HCT116 (cell line): ENCODE data around the gene TNRC6A. TPM values are rescaled to one million over a fixed set of nuclear protein-coding genes. Genes with fewer than 3 reads are reported as not detected.

Source experiments
- ATAC-seq: fragments of 200-7000 bp; cut with Tn5 transposase; 2 replicates; pipeline ENCODE4 v1.9.1; 2020; ENCODE audit warnings: mild to moderate bottlenecking, moderate library complexity
- BruUV-seq: library from RNA; stranded (reverse); fragments of 400-500 nt; replicated peaks from 2 replicates; lab custom pipeline; 2021; lab: Mats Ljungman, UMichigan
- CTCF ChIA-PET: fragments of 300-600 bp; sonication (Branson Sonifier 250); formaldehyde crosslinking; loops from one replicate; lab custom pipeline; 2021; ENCODE audit warnings: antibody characterized with exemption; lab: Charles Lee
- POLR2A ChIA-PET: fragments of 300-600, 350-600 bp; sonication (Branson Sonifier 250); formaldehyde crosslinking; loops from one replicate; lab custom pipeline; 2021; ENCODE audit warnings: antibody characterized with exemption; lab: Charles Lee
- RAD21 ChIA-PET, 2 experiments: fragments of 300-600 bp; sonication (Branson Sonifier 250); formaldehyde crosslinking; loops; one replicate each; lab custom pipeline; 2023; ENCODE audit warnings: low total read pairs in 2 of 2; ENCODE audit not compliant: uncharacterized antibody in 2 of 2, unreplicated experiment in 2 of 2, low non-redundant PET in 1 of 2; lab: Charles Lee
- DNase-seq: peaks from one replicate; pipeline ENCODE4 v3.0.0-alpha.2; 2010; ENCODE audit warnings: low read depth, low spot score
- H2AFZ ChIP-seq: fragments of 200-600 bp; shearing (Covaris generic), sonication (generic); 2 replicates; pipeline ENCODE4 v1.6.1; 2017; ENCODE audit warnings: low read depth, mixed run types, mixed read lengths, antibody characterized with exemption, low read length; ENCODE audit not compliant: poor library complexity, severe bottlenecking
- H3K27ac ChIP-seq: 2 replicates; pipeline ENCODE4 v1.5.1; 2012; ENCODE audit warnings: low read depth, low read length
- H3K27me3 ChIP-seq: fragments of 200-600 bp; sonication (generic); 2 replicates; pipeline ENCODE4 v1.6.1; 2016; ENCODE audit warnings: mixed run types, low read length, mixed read lengths; ENCODE audit not compliant: insufficient read depth
- H3K36me3 ChIP-seq, 2 experiments: fragments of 200-500 bp in 1 of 2; fragments of 200-600 bp in 1 of 2; sonication (Bioruptor generic) in 1 of 2; sonication (generic) in 1 of 2; 2 replicates each; pipeline versions ENCODE4 v1.5.1 to v1.6.1; 2014 to 2016; ENCODE audit warnings: low read length in 2 of 2, inconsistent platforms in 1 of 2, mixed read lengths in 1 of 2, mixed run types in 1 of 2; ENCODE audit not compliant: insufficient read depth in 2 of 2, control insufficient read depth in 1 of 2
- H3K4me1 ChIP-seq, 2 experiments: fragments of 200-600 bp in 1 of 2; sonication (generic) in 1 of 2; 2 replicates each; pipeline versions ENCODE4 v1.5.1 to v1.6.1; 2012 to 2017; ENCODE audit warnings: low read length in 2 of 2, inconsistent platforms in 1 of 2, mild to moderate bottlenecking in 1 of 2, mixed read lengths in 1 of 2, mixed run types in 1 of 2, moderate library complexity in 1 of 2; ENCODE audit not compliant: insufficient read depth in 2 of 2, control insufficient read depth in 1 of 2
- H3K4me2 ChIP-seq: fragments of 200-600 bp; sonication (generic); 2 replicates; pipeline ENCODE4 v1.6.1; 2017; ENCODE audit warnings: mixed run types, low read length, mixed read lengths
- H3K4me3 ChIP-seq, 2 experiments: fragments of 200-600 bp in 1 of 2; sonication (generic) in 1 of 2; replicated peaks in 1 of 2; 2 replicates each; pipeline ENCODE4 v1.5.1; 2011 to 2016; ENCODE audit warnings: low read length in 2 of 2, control low read depth in 1 of 2, low read depth in 1 of 2, mild to moderate bottlenecking in 1 of 2, mixed read lengths in 1 of 2, mixed run types in 1 of 2
- H3K79me2 ChIP-seq: fragments of 200-600 bp; sonication (generic); 2 replicates; pipeline ENCODE4 v1.6.1; 2017; ENCODE audit warnings: mild to moderate bottlenecking, mixed run types, low read length, moderate library complexity, mixed read lengths; ENCODE audit not compliant: insufficient read depth
- H3K9ac ChIP-seq: fragments of 200-600 bp; sonication (generic); 2 replicates; pipeline ENCODE4 v1.6.1; 2016; ENCODE audit warnings: low read length, mixed read lengths
- H3K9me2 ChIP-seq: fragments of 200-600 bp; sonication (generic), shearing (Covaris generic); 2 replicates; pipeline ENCODE4 v1.6.1; 2017; ENCODE audit warnings: mixed run types, mild to moderate bottlenecking, moderate library complexity; ENCODE audit not compliant: insufficient read depth
- H3K9me3 ChIP-seq, 2 experiments: fragments of 200-500 bp in 1 of 2; fragments of 200-600 bp in 1 of 2; sonication (Bioruptor generic) in 1 of 2; sonication (generic) in 1 of 2; 2 replicates each; pipeline ENCODE4 v1.6.1; 2014 to 2017; ENCODE audit warnings: low read length in 2 of 2, mixed read lengths in 2 of 2, inconsistent platforms in 1 of 2, low read depth in 1 of 2, mild to moderate bottlenecking in 1 of 2, mixed run types in 1 of 2, moderate library complexity in 1 of 2; ENCODE audit not compliant: control insufficient read depth in 1 of 2, insufficient read depth in 1 of 2
- H4K20me1 ChIP-seq: fragments of 200-600 bp; sonication (generic), shearing (Covaris generic); 2 replicates; pipeline ENCODE4 v1.6.1; 2017; ENCODE audit warnings: mixed run types, mild to moderate bottlenecking, moderate library complexity; ENCODE audit not compliant: insufficient read depth
- CBX3 ChIP-seq: IDR thresholded peaks from 2 replicates; pipeline ENCODE4 v1.6.1; 2012; ENCODE audit warnings: low read depth
- EZH2 ChIP-seq: fragments of 200-600 bp; sonication (generic); IDR thresholded peaks from 2 replicates; pipeline ENCODE4 v1.6.1; 2017; ENCODE audit warnings: antibody characterized with exemption, mixed run types
- FOSL1 ChIP-seq: IDR thresholded peaks from 2 replicates; pipeline ENCODE4 v1.6.1; 2012; ENCODE audit warnings: low read depth
- JUND ChIP-seq: IDR thresholded peaks from 2 replicates; pipeline ENCODE4 v1.6.1; 2012
- POLR2AphosphoS5 ChIP-seq: IDR thresholded peaks from 2 replicates; pipeline ENCODE4 v1.6.1; 2011; ENCODE audit warnings: mild to moderate bottlenecking, low read depth, low read length, moderate library complexity
- RAD21 ChIP-seq: IDR thresholded peaks from 2 replicates; pipeline ENCODE4 v1.6.1; 2012; ENCODE audit warnings: low read depth, mild to moderate bottlenecking
- SIN3A ChIP-seq: IDR thresholded peaks from 2 replicates; pipeline ENCODE4 v1.6.1; 2012; ENCODE audit warnings: low read depth
- SP1 ChIP-seq: IDR thresholded peaks from 2 replicates; pipeline ENCODE4 v1.6.1; 2012; ENCODE audit warnings: low read depth
- YY1 ChIP-seq: IDR thresholded peaks from 2 replicates; pipeline ENCODE4 v1.6.1; 2011; ENCODE audit warnings: low read length, low read depth, moderate library complexity, mild to moderate bottlenecking; ENCODE audit not compliant: insufficient replicate concordance; ENCODE audit errors: extremely low read depth
- ZFX ChIP-seq: fragments of 450-650 bp; IDR thresholded peaks from 2 replicates; pipeline ENCODE4 v1.6.1; 2017
- ZNF274 ChIP-seq: fragments of 200-500 bp; sonication (Bioruptor generic); IDR thresholded peaks from 2 replicates; pipeline ENCODE4 v1.6.1; 2014; ENCODE audit warnings: mild to moderate bottlenecking, low read depth, low read length, inconsistent platforms
- intact Hi-C: fragments of 100-400 bp; cut with micrococcal nuclease; formaldehyde crosslinking; loops from 2 replicates; pipeline ENCODE4 v1.10.0; 2022
- total RNA-seq: library from RNA; stranded (reverse); gene quantifications from one replicate; pipeline ENCODE4 v1.2.1, GENCODE V29; 2021; ENCODE audit not compliant: unreplicated experiment
- TF ChIP-seq, protein P1 (sequence below): IDR thresholded peaks from 2 replicates; pipeline ENCODE4 v1.6.1; 2011; ENCODE audit warnings: mild to moderate bottlenecking, low read length, moderate library complexity; ENCODE audit not compliant: insufficient replicate concordance; ENCODE audit errors: extremely low read depth

Gene TNRC6A
- total RNA-seq, 1 experiment from 2014 or later = 37.0 TPM

- TF ChIP-seq ZNF274 (no peak), ZFX (no peak), FOSL1 (no peak)
- TF ChIP-seq, protein P1, sequence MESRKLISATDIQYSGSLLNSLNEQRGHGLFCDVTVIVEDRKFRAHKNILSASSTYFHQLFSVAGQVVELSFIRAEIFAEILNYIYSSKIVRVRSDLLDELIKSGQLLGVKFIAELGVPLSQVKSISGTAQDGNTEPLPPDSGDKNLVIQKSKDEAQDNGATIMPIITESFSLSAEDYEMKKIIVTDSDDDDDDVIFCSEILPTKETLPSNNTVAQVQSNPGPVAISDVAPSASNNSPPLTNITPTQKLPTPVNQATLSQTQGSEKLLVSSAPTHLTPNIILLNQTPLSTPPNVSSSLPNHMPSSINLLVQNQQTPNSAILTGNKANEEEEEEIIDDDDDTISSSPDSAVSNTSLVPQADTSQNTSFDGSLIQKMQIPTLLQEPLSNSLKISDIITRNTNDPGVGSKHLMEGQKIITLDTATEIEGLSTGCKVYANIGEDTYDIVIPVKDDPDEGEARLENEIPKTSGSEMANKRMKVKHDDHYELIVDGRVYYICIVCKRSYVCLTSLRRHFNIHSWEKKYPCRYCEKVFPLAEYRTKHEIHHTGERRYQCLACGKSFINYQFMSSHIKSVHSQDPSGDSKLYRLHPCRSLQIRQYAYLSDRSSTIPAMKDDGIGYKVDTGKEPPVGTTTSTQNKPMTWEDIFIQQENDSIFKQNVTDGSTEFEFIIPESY = no peak
Observed at GRCh38 chr16:24717411-24717810, 12.0 kb upstream of the TNRC6A start (continued).

- Histone ChIP-seq H2AFZ (no peak overlapping the region), H3K36me3 (no peaks in the 10 kb centered on the region), H3K79me2 (no peaks in the 10 kb centered on the region), H3K4me2 (no peak overlapping the region), H3K4me3 (no peak overlapping the region), H3K27me3 (no peaks in the 10 kb centered on the region), H3K4me1 (peaks cover 6 to 25% of the 10 kb centered on the region in 2 experiments; a peak in 3 of 4 replicates), H3K9me3 (0 out of 4 replicates have a peak, but pooled peaks cover 0 to 2% of the 10 kb centered on the region in 2 experiments), H3K9ac (no peak overlapping the region), H3K27ac (no peak overlapping the region), H3K9me2 (no peaks in the 10 kb centered on the region), H4K20me1 (no peaks in the 10 kb centered on the region)
- RAD21 ChIA-PET = no interaction called here
- intact Hi-C loops = no loop called here
- TF ChIP-seq, protein P1 = no peak
- TF ChIP-seq SP1 (no peak), RAD21 (no peak), EZH2 (no peak), YY1 (no peak), CBX3 (no peak), SIN3A (no peak), POLR2AphosphoS5 (no peak), FOSL1 (no peak), JUND (no peak), ZNF274 (no peak)
- no TSS peak for BruUV-seq
- CTCF ChIA-PET = no interaction called here
- DNase-seq (no peak), ATAC-seq (no peak)
- POLR2A ChIA-PET = no interaction called here
Observed at GRCh38 chr16:24718967-24719521, 10.4 kb upstream of the TNRC6A start.
